GM18858 (cell line): Measurements from ENCODE around the gene OPCML.

Experiments used
- ATAC-seq: cut with Tn5 transposase; IDR thresholded peaks from one replicate; pipeline ENCODE4 v1.9.1; 2021; ENCODE audit not compliant: unreplicated experiment

OPCML gene

GRCh38 chr11:132650969-132651720 is 881.2 kb downstream of the OPCML start:
- no peak for ATAC-seq

- no peak for ATAC-seq
Measured at GRCh38 chr11:132649277-132649676, 883.0 kb downstream of the OPCML start.

GRCh38 chr11:132648851-132649250 is 883.5 kb downstream of the OPCML start:
- no peak for ATAC-seq

- ATAC-seq = no peak
Measured at GRCh38 chr11:132646890-132647289, 885.4 kb downstream of the OPCML start.

GRCh38 chr11:132644520-132645239 is 887.6 kb downstream of the OPCML start:
- no peak for ATAC-seq

GRCh38 chr11:132643239-132643638 is 889.1 kb downstream of the OPCML start:
- ATAC-seq = no peak

GRCh38 chr11:132640952-132641351 is 891.3 kb downstream of the OPCML start:
- no peak for ATAC-seq

GRCh38 chr11:132639986-132640385 is 892.3 kb downstream of the OPCML start:
- no peak for ATAC-seq

- no peak for ATAC-seq
Measured at GRCh38 chr11:132639403-132639802, 892.9 kb downstream of the OPCML start.

GRCh38 chr11:132638423-132638822 is 893.9 kb downstream of the OPCML start:
- no peak for ATAC-seq

- ATAC-seq = no peak
Measured at GRCh38 chr11:132636523-132636922, 895.8 kb downstream of the OPCML start.

- ATAC-seq = no peak
Measured at GRCh38 chr11:132632641-132633124, 899.6 kb downstream of the OPCML start.

- no peak for ATAC-seq
Measured at GRCh38 chr11:132631989-132632388, 900.3 kb downstream of the OPCML start.

GRCh38 chr11:132627981-132628380 is 904.3 kb downstream of the OPCML start:
- ATAC-seq = no peak

GRCh38 chr11:132626446-132626845 is 905.9 kb downstream of the OPCML start:
- ATAC-seq = no peak

- ATAC-seq = no peak
Measured at GRCh38 chr11:132623511-132623910, 908.8 kb downstream of the OPCML start.

- ATAC-seq = no peak
Measured at GRCh38 chr11:132621976-132622580, 910.2 kb downstream of the OPCML start.

- ATAC-seq = no peak
Measured at GRCh38 chr11:132620423-132620822, 911.9 kb downstream of the OPCML start.

- ATAC-seq = no peak
Measured at GRCh38 chr11:132610791-132611190, 921.5 kb downstream of the OPCML start.

- no peak for ATAC-seq
Measured at GRCh38 chr11:132610216-132610615, 922.1 kb downstream of the OPCML start.

GRCh38 chr11:132607575-132607974 is 924.7 kb downstream of the OPCML start:
- no peak for ATAC-seq
